ENCODE measurements around the gene PRSS27. TPM values are rescaled to one million over a fixed set of nuclear protein-coding genes. Genes with fewer than 3 reads are reported as not detected.
"Not testable (repeated sequence)": the region's sequence is repeated elsewhere in the genome, so short reads cannot be mapped to it uniquely, and the experiment has no call there.

PRSS27 gene
- total and polyA plus RNA-seq, 2 donors: 0.28 to 6.5 TPM

GRCh38 chr16:2687531-2688308, 32.3 kb downstream of the PRSS27 start:
- Histone ChIP-seq H3K27me3 (ENCODE audit: control insufficient read depth in 2 of 2, insufficient read depth in 1 of 2, low read length in 1 of 2) (no peaks in the 10 kb centered on the region), H3K4me3 (ENCODE audit: low read length in 2 of 2) (no peak overlapping the region), H3K36me3 (ENCODE audit: control insufficient read depth in 2 of 2, insufficient read depth in 2 of 2, low read length in 1 of 2) (peaks cover 11 to 21% of the 10 kb centered on the region in 2 donors), H3K27ac (ENCODE audit: low read depth in 1 of 2, low read length in 1 of 2) (no peak overlapping the region), H3K4me1 (ENCODE audit: control insufficient read depth in 2 of 2, insufficient read depth in 2 of 2, low read length in 2 of 2) (peaks cover 10 to 16% of the 10 kb centered on the region in 2 donors), H3K9me3 (ENCODE audit: control insufficient read depth in 2 of 2, insufficient read depth in 1 of 2, low read length in 1 of 2) (no peaks in the 10 kb centered on the region)
- no peak for DNase-seq (ENCODE audit: low read depth in 6 of 9, low spot score in 9 of 9)
- 58% methylated on average over 19 of the region's 19 CpGs for WGBS

- Histone ChIP-seq H3K4me3 (ENCODE audit: low read length in 2 of 2) (no peak overlapping the region), H3K9me3 (ENCODE audit: control insufficient read depth in 2 of 2, insufficient read depth in 1 of 2, low read length in 1 of 2) (no peaks in the 10 kb centered on the region), H3K36me3 (ENCODE audit: control insufficient read depth in 2 of 2, insufficient read depth in 2 of 2, low read length in 1 of 2) (peaks cover 11 to 24% of the 10 kb centered on the region in 2 donors), H3K27me3 (ENCODE audit: control insufficient read depth in 2 of 2, insufficient read depth in 1 of 2, low read length in 1 of 2) (no peaks in the 10 kb centered on the region), H3K4me1 (ENCODE audit: control insufficient read depth in 2 of 2, insufficient read depth in 2 of 2, low read length in 2 of 2) (peaks cover 10 to 16% of the 10 kb centered on the region in 2 donors), H3K27ac (ENCODE audit: low read depth in 1 of 2, low read length in 1 of 2) (peak overlapping the region; percentile 31 to 43)
- peak in 2 of 9 donors; percentile 6 to 21 for DNase-seq (ENCODE audit: low read depth in 6 of 9, low spot score in 9 of 9)
- 13% methylated on average over 20 of the region's 20 CpGs for WGBS
Measured at GRCh38 chr16:2686912-2687507, 33.0 kb downstream of the PRSS27 start.

GRCh38 chr16:2686075-2686474, 33.9 kb downstream of the PRSS27 start:
- WGBS: no CpG with 5 or more reads among the region's 9 CpGs
- not testable (repeated sequence) for H3K27me3 ChIP-seq (ENCODE audit: control insufficient read depth in 2 of 2, insufficient read depth in 1 of 2, low read length in 1 of 2); H3K27ac ChIP-seq (ENCODE audit: low read depth in 1 of 2, low read length in 1 of 2); H3K4me3 ChIP-seq (ENCODE audit: low read length in 2 of 2); DNase-seq (ENCODE audit: low read depth in 6 of 9, low spot score in 9 of 9); H3K9me3 ChIP-seq (ENCODE audit: control insufficient read depth in 2 of 2, insufficient read depth in 1 of 2, low read length in 1 of 2)
- Histone ChIP-seq H3K4me1 (ENCODE audit: control insufficient read depth in 2 of 2, insufficient read depth in 2 of 2, low read length in 2 of 2) (peaks cover 13 to 23% of the 10 kb centered on the region in 2 donors), H3K36me3 (ENCODE audit: control insufficient read depth in 2 of 2, insufficient read depth in 2 of 2, low read length in 1 of 2) (peaks cover 7 to 17% of the 10 kb centered on the region in 2 donors)

- H3K36me3 ChIP-seq (ENCODE audit: control insufficient read depth in 2 of 2, insufficient read depth in 2 of 2, low read length in 1 of 2); DNase-seq (ENCODE audit: low read depth in 6 of 9, low spot score in 9 of 9); H3K27me3 ChIP-seq (ENCODE audit: control insufficient read depth in 2 of 2, insufficient read depth in 1 of 2, low read length in 1 of 2); H3K9me3 ChIP-seq (ENCODE audit: control insufficient read depth in 2 of 2, insufficient read depth in 1 of 2, low read length in 1 of 2): not testable (repeated sequence)
- Histone ChIP-seq H3K27ac (ENCODE audit: low read depth in 1 of 2, low read length in 1 of 2) (peak overlapping the region in 1 of 2 donors; percentile 57), H3K4me1 (ENCODE audit: control insufficient read depth in 2 of 2, insufficient read depth in 2 of 2, low read length in 2 of 2) (peaks cover 13 to 23% of the 10 kb centered on the region in 2 donors), H3K4me3 (ENCODE audit: low read length in 2 of 2) (peak overlapping the region; percentile 77 to 97)
- 14% methylated on average over 13 of the region's 13 CpGs for WGBS
Measured at GRCh38 chr16:2683041-2683440, 37.0 kb downstream of the PRSS27 start.

- under 1% methylated on average over 73 of the region's 73 CpGs for WGBS
- Histone ChIP-seq H3K4me1 (ENCODE audit: control insufficient read depth in 2 of 2, insufficient read depth in 2 of 2, low read length in 2 of 2) (peaks cover 10 to 18% of the 10 kb centered on the region in 2 donors), H3K9me3 (ENCODE audit: control insufficient read depth in 2 of 2, insufficient read depth in 1 of 2, low read length in 1 of 2) (no peaks in the 10 kb centered on the region), H3K27ac (ENCODE audit: low read depth in 1 of 2, low read length in 1 of 2) (peak within 1 kb of the TSS; percentile 73 to 90), H3K36me3 (ENCODE audit: control insufficient read depth in 2 of 2, insufficient read depth in 2 of 2, low read length in 1 of 2) (peaks cover 0 to 3% of the 10 kb centered on the region in 2 donors), H3K27me3 (ENCODE audit: control insufficient read depth in 2 of 2, insufficient read depth in 1 of 2, low read length in 1 of 2) (no peaks in the 10 kb centered on the region), H3K4me3 (ENCODE audit: low read length in 2 of 2) (peak within 1 kb of the TSS; percentile 77 to 97)
- DNase-seq (ENCODE audit: low read depth in 6 of 9, low spot score in 9 of 9): peak; percentile 83 to 97 (median 90)
Measured at GRCh38 chr16:2682209-2683021, 37.6 kb downstream of the PRSS27 start, which contains the start of gene KCTD5. KCTD5 (plus strand) TSS chr16:2682523; CDS start chr16:2682549, 26 bp downstream.

GRCh38 chr16:2680360-2680759, 39.7 kb downstream of the PRSS27 start:
- not testable (repeated sequence) for H3K9me3 ChIP-seq (ENCODE audit: control insufficient read depth in 2 of 2, insufficient read depth in 1 of 2, low read length in 1 of 2); H3K4me1 ChIP-seq (ENCODE audit: control insufficient read depth in 2 of 2, insufficient read depth in 2 of 2, low read length in 2 of 2); H3K27ac ChIP-seq (ENCODE audit: low read depth in 1 of 2, low read length in 1 of 2); H3K4me3 ChIP-seq (ENCODE audit: low read length in 2 of 2); H3K36me3 ChIP-seq (ENCODE audit: control insufficient read depth in 2 of 2, insufficient read depth in 2 of 2, low read length in 1 of 2); H3K27me3 ChIP-seq (ENCODE audit: control insufficient read depth in 2 of 2, insufficient read depth in 1 of 2, low read length in 1 of 2); DNase-seq (ENCODE audit: low read depth in 6 of 9, low spot score in 9 of 9)
- WGBS: 96% methylated on average over 8 of the region's 8 CpGs

GRCh38 chr16:2679902-2680301, 40.1 kb downstream of the PRSS27 start:
- not testable (repeated sequence) for H3K4me3 ChIP-seq (ENCODE audit: low read length in 2 of 2); H3K9me3 ChIP-seq (ENCODE audit: control insufficient read depth in 2 of 2, insufficient read depth in 1 of 2, low read length in 1 of 2); H3K36me3 ChIP-seq (ENCODE audit: control insufficient read depth in 2 of 2, insufficient read depth in 2 of 2, low read length in 1 of 2); H3K4me1 ChIP-seq (ENCODE audit: control insufficient read depth in 2 of 2, insufficient read depth in 2 of 2, low read length in 2 of 2); DNase-seq (ENCODE audit: low read depth in 6 of 9, low spot score in 9 of 9); H3K27me3 ChIP-seq (ENCODE audit: control insufficient read depth in 2 of 2, insufficient read depth in 1 of 2, low read length in 1 of 2); H3K27ac ChIP-seq (ENCODE audit: low read depth in 1 of 2, low read length in 1 of 2)
- WGBS: 97% methylated on average over 4 of the region's 4 CpGs

GRCh38 chr16:2678206-2678965, 41.6 kb downstream of the PRSS27 start:
- H3K4me3 ChIP-seq (ENCODE audit: low read length in 2 of 2); H3K27me3 ChIP-seq (ENCODE audit: control insufficient read depth in 2 of 2, insufficient read depth in 1 of 2, low read length in 1 of 2); H3K9me3 ChIP-seq (ENCODE audit: control insufficient read depth in 2 of 2, insufficient read depth in 1 of 2, low read length in 1 of 2); DNase-seq (ENCODE audit: low read depth in 6 of 9, low spot score in 9 of 9); H3K36me3 ChIP-seq (ENCODE audit: control insufficient read depth in 2 of 2, insufficient read depth in 2 of 2, low read length in 1 of 2); H3K27ac ChIP-seq (ENCODE audit: low read depth in 1 of 2, low read length in 1 of 2): not testable (repeated sequence)
- peaks cover 7 to 12% of the 10 kb centered on the region in 2 donors for H3K4me1 ChIP-seq (ENCODE audit: control insufficient read depth in 2 of 2, insufficient read depth in 2 of 2, low read length in 2 of 2)
- 95% methylated on average over 17 of the region's 23 CpGs for WGBS

Data from thymus (tissue), 11 donors.